22Rv1 (cell line): ENCODE measurements around the gene SAV1.

ENCODE experiments used
- ZFX ChIP-seq: fragments of 450-650 bp; IDR thresholded peaks from 2 replicates; pipeline ENCODE4 v1.6.1; 2017; ENCODE audit warnings: antibody characterized with exemption, borderline replicate concordance
- TF ChIP-seq, protein P1 (sequence below): fragments of 450-650 bp; IDR thresholded peaks from 2 replicates; pipeline ENCODE4 v1.5.1; 2017; ENCODE audit warnings: mild to moderate bottlenecking

DNA sequence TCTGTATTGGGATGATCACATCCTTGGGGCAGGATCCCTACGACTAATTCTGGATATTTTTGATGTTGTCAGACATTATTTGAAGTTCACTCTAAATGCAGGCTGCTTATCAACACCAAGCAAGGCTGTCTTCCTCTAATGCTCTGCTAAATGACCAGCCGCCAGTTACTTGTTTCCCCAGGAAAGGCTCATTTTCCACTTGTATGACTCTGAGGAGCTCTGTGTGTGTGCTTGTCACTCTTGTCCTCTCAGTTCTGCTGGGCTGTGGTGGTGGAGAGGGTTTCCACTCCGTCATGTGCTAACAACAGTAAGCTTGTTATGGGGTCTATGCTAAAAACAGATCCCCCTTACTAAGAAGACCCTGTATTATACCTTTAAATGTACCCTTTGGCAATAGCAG lies 66.1 kb downstream of the SAV1 start:
- TF ChIP-seq, protein P1, sequence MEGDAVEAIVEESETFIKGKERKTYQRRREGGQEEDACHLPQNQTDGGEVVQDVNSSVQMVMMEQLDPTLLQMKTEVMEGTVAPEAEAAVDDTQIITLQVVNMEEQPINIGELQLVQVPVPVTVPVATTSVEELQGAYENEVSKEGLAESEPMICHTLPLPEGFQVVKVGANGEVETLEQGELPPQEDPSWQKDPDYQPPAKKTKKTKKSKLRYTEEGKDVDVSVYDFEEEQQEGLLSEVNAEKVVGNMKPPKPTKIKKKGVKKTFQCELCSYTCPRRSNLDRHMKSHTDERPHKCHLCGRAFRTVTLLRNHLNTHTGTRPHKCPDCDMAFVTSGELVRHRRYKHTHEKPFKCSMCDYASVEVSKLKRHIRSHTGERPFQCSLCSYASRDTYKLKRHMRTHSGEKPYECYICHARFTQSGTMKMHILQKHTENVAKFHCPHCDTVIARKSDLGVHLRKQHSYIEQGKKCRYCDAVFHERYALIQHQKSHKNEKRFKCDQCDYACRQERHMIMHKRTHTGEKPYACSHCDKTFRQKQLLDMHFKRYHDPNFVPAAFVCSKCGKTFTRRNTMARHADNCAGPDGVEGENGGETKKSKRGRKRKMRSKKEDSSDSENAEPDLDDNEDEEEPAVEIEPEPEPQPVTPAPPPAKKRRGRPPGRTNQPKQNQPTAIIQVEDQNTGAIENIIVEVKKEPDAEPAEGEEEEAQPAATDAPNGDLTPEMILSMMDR, result no peak
- TF ChIP-seq ZFX, result no peak
